ENCODE data around the gene DDX17.

The DDX17 gene

GRCh38 chr22:38506118-38506962, at the start of gene DDX17:
Gene DDX17, minus strand, starts transcription at chr22:38506311.
- H3K36me3 ChIP-seq (ENCODE audit: control insufficient read depth in 2 of 2, insufficient read depth in 2 of 2, low read length in 2 of 2) = peaks cover 12% of the 10 kb centered on the region in 2 donors
- no peaks in the 10 kb centered on the region for H3K9me3 ChIP-seq (ENCODE audit: control insufficient read depth in 2 of 2, low read length in 2 of 2)
- H3K27me3 ChIP-seq (ENCODE audit: control insufficient read depth in 2 of 2, insufficient read depth in 2 of 2, low read length in 2 of 2) = no peaks in the 10 kb centered on the region
- peak within 1 kb of the TSS; percentile 99 to 100 for H3K9ac ChIP-seq (ENCODE audit: low read depth in 1 of 2, low read length in 2 of 2)
- H3K4me1 ChIP-seq (ENCODE audit: control insufficient read depth in 2 of 2, insufficient read depth in 2 of 2, low read length in 2 of 2) = peaks cover 10 to 24% of the 10 kb centered on the region in 2 donors
- H3K27ac ChIP-seq (ENCODE audit: low read depth in 2 of 2, low read length in 2 of 2) = peak within 1 kb of the TSS; percentile 100
- H3K4me3 ChIP-seq (ENCODE audit: low read length in 2 of 2) = peak within 1 kb of the TSS; percentile 87 to 95

GRCh38 chr22:38554281-38554680, 48.2 kb upstream of the DDX17 start:
- no peak overlapping the region for H3K27ac ChIP-seq (ENCODE audit: low read depth in 2 of 2, low read length in 2 of 2)
- no peaks in the 10 kb centered on the region for H3K36me3 ChIP-seq (ENCODE audit: control insufficient read depth in 2 of 2, insufficient read depth in 2 of 2, low read length in 2 of 2)
- no peaks in the 10 kb centered on the region for H3K9me3 ChIP-seq (ENCODE audit: control insufficient read depth in 2 of 2, low read length in 2 of 2)
- no peak overlapping the region for H3K4me3 ChIP-seq (ENCODE audit: low read length in 2 of 2)
- H3K4me1 ChIP-seq (ENCODE audit: control insufficient read depth in 2 of 2, insufficient read depth in 2 of 2, low read length in 2 of 2) = no peaks in the 10 kb centered on the region
- H3K9ac ChIP-seq (ENCODE audit: low read depth in 1 of 2, low read length in 2 of 2) = no peak overlapping the region
- no peaks in the 10 kb centered on the region for H3K27me3 ChIP-seq (ENCODE audit: control insufficient read depth in 2 of 2, insufficient read depth in 2 of 2, low read length in 2 of 2)

- no peaks in the 10 kb centered on the region for H3K27me3 ChIP-seq (ENCODE audit: control insufficient read depth in 2 of 2, insufficient read depth in 2 of 2, low read length in 2 of 2)
- H3K4me1 ChIP-seq (ENCODE audit: control insufficient read depth in 2 of 2, insufficient read depth in 2 of 2, low read length in 2 of 2) = no peaks in the 10 kb centered on the region
- H3K9me3 ChIP-seq (ENCODE audit: control insufficient read depth in 2 of 2, low read length in 2 of 2) = no peaks in the 10 kb centered on the region
- H3K4me3 ChIP-seq (ENCODE audit: low read length in 2 of 2) = no peak overlapping the region
- H3K36me3 ChIP-seq (ENCODE audit: control insufficient read depth in 2 of 2, insufficient read depth in 2 of 2, low read length in 2 of 2) = no peaks in the 10 kb centered on the region
- no peak overlapping the region for H3K27ac ChIP-seq (ENCODE audit: low read depth in 2 of 2, low read length in 2 of 2)
- H3K9ac ChIP-seq (ENCODE audit: low read depth in 1 of 2, low read length in 2 of 2) = no peak overlapping the region
These were observed 43.2 kb upstream of the DDX17 start for GRCh38 chr22:38549101-38549894.

- no peak overlapping the region for H3K4me3 ChIP-seq (ENCODE audit: low read length in 2 of 2)
- H3K27ac ChIP-seq (ENCODE audit: low read depth in 2 of 2, low read length in 2 of 2) = no peak overlapping the region
- no peaks in the 10 kb centered on the region for H3K27me3 ChIP-seq (ENCODE audit: control insufficient read depth in 2 of 2, insufficient read depth in 2 of 2, low read length in 2 of 2)
- H3K4me1 ChIP-seq (ENCODE audit: control insufficient read depth in 2 of 2, insufficient read depth in 2 of 2, low read length in 2 of 2) = no peaks in the 10 kb centered on the region
- no peaks in the 10 kb centered on the region for H3K36me3 ChIP-seq (ENCODE audit: control insufficient read depth in 2 of 2, insufficient read depth in 2 of 2, low read length in 2 of 2)
- H3K9me3 ChIP-seq (ENCODE audit: control insufficient read depth in 2 of 2, low read length in 2 of 2) = peaks cover 0 to 5% of the 10 kb centered on the region in 2 donors
- H3K9ac ChIP-seq (ENCODE audit: low read depth in 1 of 2, low read length in 2 of 2) = no peak overlapping the region
These were observed 34.6 kb upstream of the DDX17 start for GRCh38 chr22:38540701-38541100.

- no peaks in the 10 kb centered on the region for H3K36me3 ChIP-seq (ENCODE audit: control insufficient read depth in 2 of 2, insufficient read depth in 2 of 2, low read length in 2 of 2)
- H3K4me3 ChIP-seq (ENCODE audit: low read length in 2 of 2) = no peak overlapping the region
- H3K4me1 ChIP-seq (ENCODE audit: control insufficient read depth in 2 of 2, insufficient read depth in 2 of 2, low read length in 2 of 2) = no peaks in the 10 kb centered on the region
- no peaks in the 10 kb centered on the region for H3K27me3 ChIP-seq (ENCODE audit: control insufficient read depth in 2 of 2, insufficient read depth in 2 of 2, low read length in 2 of 2)
- no peaks in the 10 kb centered on the region for H3K9me3 ChIP-seq (ENCODE audit: control insufficient read depth in 2 of 2, low read length in 2 of 2)
- H3K9ac ChIP-seq (ENCODE audit: low read depth in 1 of 2, low read length in 2 of 2) = no peak overlapping the region
- H3K27ac ChIP-seq (ENCODE audit: low read depth in 2 of 2, low read length in 2 of 2) = no peak overlapping the region
These were observed 25.3 kb upstream of the DDX17 start for GRCh38 chr22:38531251-38531938.

GRCh38 chr22:38524429-38524828, 18.3 kb upstream of the DDX17 start:
- Histone ChIP-seq H3K27ac (ENCODE audit: low read depth in 2 of 2, low read length in 2 of 2) (no peak overlapping the region), H3K27me3 (ENCODE audit: control insufficient read depth in 2 of 2, insufficient read depth in 2 of 2, low read length in 2 of 2) (no peaks in the 10 kb centered on the region), H3K36me3 (ENCODE audit: control insufficient read depth in 2 of 2, insufficient read depth in 2 of 2, low read length in 2 of 2) (no peaks in the 10 kb centered on the region), H3K4me1 (ENCODE audit: control insufficient read depth in 2 of 2, insufficient read depth in 2 of 2, low read length in 2 of 2) (no peaks in the 10 kb centered on the region), H3K9me3 (ENCODE audit: control insufficient read depth in 2 of 2, low read length in 2 of 2) (no peaks in the 10 kb centered on the region), H3K4me3 (ENCODE audit: low read length in 2 of 2) (no peak overlapping the region), H3K9ac (ENCODE audit: low read depth in 1 of 2, low read length in 2 of 2) (no peak overlapping the region)

- Histone ChIP-seq H3K9me3 (ENCODE audit: control insufficient read depth in 2 of 2, low read length in 2 of 2) (no peaks in the 10 kb centered on the region), H3K9ac (ENCODE audit: low read depth in 1 of 2, low read length in 2 of 2) (no peak overlapping the region), H3K4me1 (ENCODE audit: control insufficient read depth in 2 of 2, insufficient read depth in 2 of 2, low read length in 2 of 2) (peaks cover 0 to under 1% of the 10 kb centered on the region in 2 donors), H3K27me3 (ENCODE audit: control insufficient read depth in 2 of 2, insufficient read depth in 2 of 2, low read length in 2 of 2) (no peaks in the 10 kb centered on the region), H3K36me3 (ENCODE audit: control insufficient read depth in 2 of 2, insufficient read depth in 2 of 2, low read length in 2 of 2) (no peaks in the 10 kb centered on the region), H3K4me3 (ENCODE audit: low read length in 2 of 2) (no peak overlapping the region), H3K27ac (ENCODE audit: low read depth in 2 of 2, low read length in 2 of 2) (no peak overlapping the region)
These were observed 17.4 kb upstream of the DDX17 start for GRCh38 chr22:38523479-38523878.

- no peak overlapping the region for H3K27ac ChIP-seq (ENCODE audit: low read depth in 2 of 2, low read length in 2 of 2)
- H3K9ac ChIP-seq (ENCODE audit: low read depth in 1 of 2, low read length in 2 of 2) = no peak overlapping the region
- H3K4me3 ChIP-seq (ENCODE audit: low read length in 2 of 2) = no peak overlapping the region
- H3K27me3 ChIP-seq (ENCODE audit: control insufficient read depth in 2 of 2, insufficient read depth in 2 of 2, low read length in 2 of 2) = no peaks in the 10 kb centered on the region
- peaks cover 0 to 3% of the 10 kb centered on the region in 2 donors for H3K4me1 ChIP-seq (ENCODE audit: control insufficient read depth in 2 of 2, insufficient read depth in 2 of 2, low read length in 2 of 2)
- H3K36me3 ChIP-seq (ENCODE audit: control insufficient read depth in 2 of 2, insufficient read depth in 2 of 2, low read length in 2 of 2) = no peaks in the 10 kb centered on the region
- H3K9me3 ChIP-seq (ENCODE audit: control insufficient read depth in 2 of 2, low read length in 2 of 2) = no peaks in the 10 kb centered on the region
These were observed 16.9 kb upstream of the DDX17 start for GRCh38 chr22:38523029-38523428.

GRCh38 chr22:38519453-38520250, 13.5 kb upstream of the DDX17 start:
- Histone ChIP-seq H3K27me3 (ENCODE audit: control insufficient read depth in 2 of 2, insufficient read depth in 2 of 2, low read length in 2 of 2) (no peaks in the 10 kb centered on the region), H3K9me3 (ENCODE audit: control insufficient read depth in 2 of 2, low read length in 2 of 2) (no peaks in the 10 kb centered on the region), H3K4me3 (ENCODE audit: low read length in 2 of 2) (no peak overlapping the region)

More at GRCh38 chr22:38519453-38520250, 13.5 kb upstream of the DDX17 start:
- H3K36me3 ChIP-seq (ENCODE audit: control insufficient read depth in 2 of 2, insufficient read depth in 2 of 2, low read length in 2 of 2) = no peaks in the 10 kb centered on the region
- H3K4me1 ChIP-seq (ENCODE audit: control insufficient read depth in 2 of 2, insufficient read depth in 2 of 2, low read length in 2 of 2) = peaks cover 0 to 3% of the 10 kb centered on the region in 2 donors
- no peak overlapping the region for H3K27ac ChIP-seq (ENCODE audit: low read depth in 2 of 2, low read length in 2 of 2)
- no peak overlapping the region for H3K9ac ChIP-seq (ENCODE audit: low read depth in 1 of 2, low read length in 2 of 2)
